Keratinocyte (primary cell): Measurements from ENCODE around the gene RARA.

Source experiments
- CTCF ChIP-seq, 3 experiments: IDR thresholded peaks in 1 of 3; conservative IDR thresholded peaks in 1 of 3; optimal IDR thresholded peaks in 1 of 3; 2 replicates in 2 of 3; 3 replicates in 1 of 3; pipeline versions ENCODE3 to v1.5.1; 2011; ENCODE audit warnings: low read length in 3 of 3, mild to moderate bottlenecking in 3 of 3, moderate library complexity in 2 of 3, control low read depth in 1 of 3, inconsistent platforms in 1 of 3; ENCODE audit not compliant: insufficient read depth in 2 of 3; ENCODE audit errors: extremely low read depth in 1 of 3
- EZH2 ChIP-seq: IDR thresholded peaks from one replicate; pipeline ENCODE4 v1.6.1; 2012; ENCODE audit warnings: inconsistent platforms, mild to moderate bottlenecking, low read length, moderate library complexity

GRCh38 chr17:40331743-40332641 is 23.0 kb downstream of the RARA start:
- TF ChIP-seq CTCF (optimal IDR thresholded peaks at IDR 0.05 in 1 of 3, IDR thresholded peaks at IDR 0.05 in 1 of 3, conservative IDR thresholded peaks at IDR 0.05 in 1 of 3; ENCODE audit: extremely low read depth in 1 of 3, insufficient read depth in 2 of 3, low read length in 3 of 3), result no peak
- no peak for TF ChIP-seq EZH2
